Inflammatory macrophage treated with lipopolysaccharide for 1 hour (primary cell): Measurements from ENCODE around the gene ARHGDIB.

Experiments used
- DNase-seq, 2 donors: peaks; one replicate each; pipeline ENCODE4 v3.0.0-alpha.2; 2020 to 2022

ARHGDIB gene

GRCh38 chr12:14982991-14983390 lies 21.6 kb upstream of the ARHGDIB start:
- peak in 1 of 2 donors; percentile 55 for DNase-seq

DNA sequence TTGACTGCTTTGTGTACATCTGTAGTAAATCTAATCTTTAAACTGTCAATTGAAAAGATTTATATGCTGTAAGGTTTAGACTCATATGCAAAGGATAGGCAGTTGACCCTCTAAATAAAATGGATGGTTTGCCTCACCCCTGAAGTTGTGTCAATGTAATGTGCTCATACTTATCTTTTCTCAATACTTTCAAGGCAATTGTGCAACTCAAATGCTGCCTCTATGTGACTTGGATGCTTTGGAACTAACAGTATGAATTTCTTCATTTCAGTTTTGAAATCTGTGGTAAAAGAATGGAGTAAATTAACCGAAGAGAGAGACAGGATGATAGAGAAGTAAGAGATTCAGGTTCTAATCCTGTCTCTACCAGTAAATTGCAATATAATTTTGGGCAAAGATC lies 21.2 kb upstream of the ARHGDIB start:
- peak; percentile 94 to 97 for DNase-seq

- peak; percentile 95 to 99 for DNase-seq
These were observed 19.6 kb upstream of the ARHGDIB start for GRCh38 chr12:14981049-14981448.

- DNase-seq: no peak
These were observed 18.1 kb upstream of the ARHGDIB start for GRCh38 chr12:14979468-14979867.

- DNase-seq: peak; percentile 80 to 91
These were observed 15.3 kb upstream of the ARHGDIB start for GRCh38 chr12:14976658-14977057.

DNA sequence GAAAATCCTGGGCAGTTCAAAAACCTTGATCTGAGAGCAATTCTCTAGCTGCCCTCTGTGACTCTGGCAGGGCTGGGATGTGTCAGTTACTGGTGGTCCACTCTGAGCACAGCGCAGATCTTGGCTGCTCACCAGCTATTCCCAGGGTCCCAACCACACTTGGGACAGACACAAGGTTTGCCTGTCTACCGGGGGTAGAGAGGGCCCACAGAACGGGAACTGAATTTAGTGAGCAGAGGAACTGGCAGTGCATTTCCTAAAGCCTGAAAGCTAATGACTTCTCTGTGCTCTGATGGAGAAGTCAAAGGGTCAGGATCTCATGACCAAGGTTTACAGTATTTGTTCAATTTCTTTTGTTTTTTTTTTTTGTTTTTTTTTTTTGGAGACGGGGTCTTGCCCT lies 14.1 kb upstream of the ARHGDIB start:
- peak; percentile 68 to 74 for DNase-seq

- no peak for DNase-seq
These were observed 13.2 kb upstream of the ARHGDIB start for GRCh38 chr12:14974633-14975032.

GRCh38 chr12:14972816-14973215 lies 11.4 kb upstream of the ARHGDIB start, which contains the start of gene PDE6H:
Gene PDE6H, plus strand, starts transcription at chr12:14973042. Its CDS starts 4,971 bp downstream, at chr12:14978013.
- no peak for DNase-seq

DNA sequence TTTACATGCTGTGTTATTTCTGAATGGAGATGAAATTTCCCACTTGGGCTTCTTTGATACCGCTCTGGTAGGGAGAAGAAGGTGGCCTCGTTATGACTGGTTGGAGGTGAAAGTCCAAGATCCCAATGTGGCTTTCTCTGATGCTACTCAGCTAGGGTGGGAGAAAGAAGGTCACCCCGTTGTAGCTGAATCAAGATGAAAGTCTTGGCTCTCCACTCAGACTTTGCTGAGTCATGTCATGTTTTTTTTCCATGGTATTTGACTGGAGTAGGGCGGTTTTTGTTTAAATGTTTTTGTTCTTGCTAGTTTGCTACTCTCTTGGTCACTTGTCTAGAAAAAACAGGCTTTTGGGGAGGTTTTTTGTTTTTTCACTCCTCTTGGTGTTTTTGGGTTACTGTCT lies 9.1 kb upstream of the ARHGDIB start:
- DNase-seq: no peak

DNA sequence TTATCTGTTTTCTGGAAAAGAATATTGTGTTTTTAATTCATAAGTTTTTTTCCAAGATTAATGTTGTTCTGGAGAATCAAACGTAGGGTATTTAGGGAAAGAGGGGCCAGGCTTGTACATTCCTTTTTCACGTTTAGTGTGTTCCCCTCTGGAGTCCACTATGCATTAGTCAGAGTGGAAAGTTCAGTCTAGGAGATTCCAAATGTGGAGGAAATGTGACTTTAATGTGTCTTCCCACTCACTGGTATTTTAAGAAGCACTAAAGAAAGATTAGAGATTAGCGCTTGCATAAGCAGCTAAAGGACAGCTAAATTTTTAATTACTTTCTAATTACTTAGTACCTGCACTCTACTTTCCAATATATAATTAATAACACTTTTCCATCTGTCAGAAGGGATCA lies 7.1 kb upstream of the ARHGDIB start:
- peak; percentile 72 to 87 for DNase-seq

DNA sequence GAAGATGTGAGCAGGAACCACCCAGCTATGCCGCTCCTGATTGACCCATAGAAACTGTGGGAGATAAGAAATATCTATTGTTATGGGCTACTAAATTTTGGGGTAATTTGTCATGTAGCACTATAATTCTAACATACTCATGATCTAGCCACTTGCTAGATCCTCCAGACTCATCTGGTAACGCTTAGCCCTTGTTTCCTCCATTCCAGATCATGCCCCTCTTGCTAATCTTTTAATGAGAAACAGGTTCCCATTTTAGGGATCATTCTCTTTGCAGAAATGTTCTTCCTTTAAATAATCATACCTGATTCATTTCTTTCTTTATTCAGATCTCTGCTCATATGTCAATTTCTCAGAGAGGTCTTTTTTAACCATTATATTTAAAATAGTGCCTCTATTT lies 3.8 kb upstream of the ARHGDIB start:
- no peak for DNase-seq

- peak in 1 of 2 donors; percentile 58 for DNase-seq
These were observed 3.0 kb upstream of the ARHGDIB start for GRCh38 chr12:14964406-14964805.

DNA sequence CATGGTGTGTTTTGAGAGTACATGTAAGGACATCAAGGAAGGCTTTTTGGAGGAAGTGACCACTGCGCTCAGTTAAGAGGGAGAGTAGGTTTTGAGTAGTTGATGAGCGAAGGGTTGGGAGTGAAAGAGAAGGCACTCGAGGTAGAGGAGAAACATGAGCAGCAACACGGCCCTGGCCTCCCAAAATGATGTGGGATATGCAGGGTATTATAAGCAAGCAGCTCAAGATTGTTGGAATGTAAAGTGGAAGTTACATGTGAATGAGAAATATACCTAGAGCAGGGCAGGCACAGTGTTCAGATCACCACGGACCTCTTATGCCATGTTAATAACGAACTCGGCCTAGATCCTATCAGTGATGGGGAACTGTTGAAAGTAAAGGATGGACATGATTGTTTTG lies 2.1 kb upstream of the ARHGDIB start:
- no peak for DNase-seq

DNA sequence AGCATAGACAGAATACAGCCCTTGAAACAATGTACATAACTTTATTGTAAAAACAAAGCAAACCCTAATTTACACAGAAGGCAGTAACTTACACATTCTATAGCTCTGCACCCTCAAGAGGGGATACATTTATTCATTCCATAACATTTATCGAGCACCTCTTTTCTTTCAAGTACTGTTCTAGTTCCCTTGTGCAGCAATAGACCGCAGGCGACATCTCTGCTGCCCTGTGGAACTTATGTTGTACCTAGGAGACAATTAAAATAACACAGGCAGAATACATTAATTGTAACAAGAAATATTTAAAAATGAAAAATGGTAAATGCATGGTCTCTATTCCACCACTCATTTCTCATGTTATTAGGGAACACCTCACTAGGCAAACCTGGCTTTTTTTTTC lies 1.4 kb upstream of the ARHGDIB start:
- DNase-seq: no peak

DNA sequence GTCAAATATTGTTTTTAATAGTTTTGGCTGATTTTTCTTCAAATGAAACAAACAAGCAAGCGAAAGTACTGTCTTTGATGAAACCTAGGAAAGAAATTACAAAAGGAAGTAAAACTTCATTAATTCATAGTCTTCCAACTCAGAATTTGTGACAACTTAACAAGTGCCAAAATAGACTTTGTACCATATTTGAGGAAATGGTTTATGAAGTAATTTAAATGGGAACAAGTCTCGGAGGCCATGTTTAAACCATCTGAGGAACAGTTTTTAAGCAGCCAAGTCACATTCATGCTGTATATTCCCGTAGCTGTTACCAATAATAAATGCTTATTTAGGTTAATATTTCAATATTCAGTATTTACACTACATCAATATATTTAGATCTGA lies 745 bp upstream of the ARHGDIB start:
- peak; percentile 45 to 56 for DNase-seq

- DNase-seq: peak; percentile 57 to 65
These were observed 594 bp downstream of the ARHGDIB start for GRCh38 chr12:14960548-14961465.

DNA sequence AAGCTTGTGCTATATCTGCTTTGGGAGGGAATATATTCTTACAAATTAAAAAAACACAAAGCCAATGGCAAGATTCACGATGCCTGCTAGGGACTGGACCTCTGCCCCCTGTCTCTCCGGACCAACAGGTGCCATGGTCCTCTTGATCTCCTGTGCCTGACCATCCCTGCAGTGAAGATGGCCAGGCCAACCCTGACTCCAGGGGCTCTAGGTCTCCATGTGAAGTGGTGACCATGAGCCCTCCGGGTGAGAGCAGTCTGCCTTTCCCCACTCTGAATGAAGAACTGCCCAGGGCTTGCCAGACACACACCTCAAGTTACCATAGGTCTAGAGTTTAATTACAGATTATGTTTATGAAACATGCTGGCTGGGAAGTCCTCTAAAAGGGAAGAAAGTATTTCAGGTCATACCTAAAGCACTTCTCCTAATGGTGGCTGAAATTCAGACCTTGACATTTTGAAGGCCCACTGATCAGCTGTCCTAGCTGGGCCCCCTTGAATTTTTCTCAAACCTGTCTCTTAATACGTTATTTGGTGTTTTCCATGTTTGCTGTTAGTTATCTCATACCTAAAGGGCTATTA lies 1.4 kb downstream of the ARHGDIB start:
- DNase-seq: no peak

DNA sequence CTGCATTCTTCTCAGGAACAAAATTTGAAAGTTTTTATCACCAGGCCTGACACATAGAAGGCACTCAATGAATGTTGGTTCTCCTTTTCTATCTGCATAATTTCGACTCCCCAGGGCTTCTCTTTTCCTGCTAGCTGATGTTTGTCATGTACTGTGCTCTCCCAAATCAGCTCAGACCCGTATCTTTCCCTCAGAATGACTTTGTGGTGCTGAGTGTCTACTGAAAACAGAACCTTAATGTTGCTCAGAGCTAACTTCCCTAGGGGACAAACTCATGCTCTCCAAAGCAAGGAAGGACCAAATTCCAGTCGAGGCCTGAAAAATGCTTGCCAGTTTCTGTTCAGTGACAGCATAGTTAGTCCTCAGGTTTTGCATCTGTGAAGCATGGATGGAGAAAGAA lies 1.9 kb downstream of the ARHGDIB start:
- DNase-seq: peak in 1 of 2 donors; percentile 51

DNA sequence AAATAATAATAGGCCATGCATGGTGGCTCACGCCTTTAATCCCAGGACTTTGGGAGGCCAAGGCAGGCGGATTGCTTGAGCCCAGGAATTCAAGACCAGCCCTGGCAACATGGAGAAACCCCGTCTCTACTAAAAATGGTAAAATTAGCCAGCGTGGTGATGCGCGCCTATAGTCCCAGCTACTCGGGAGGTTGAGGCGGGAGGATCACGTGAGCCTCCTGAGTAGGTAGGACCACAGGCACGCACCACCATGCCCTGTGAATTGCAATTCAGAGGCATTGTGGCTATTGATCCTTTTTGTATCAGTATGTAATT lies 2.3 kb downstream of the ARHGDIB start:
- no peak for DNase-seq

DNA sequence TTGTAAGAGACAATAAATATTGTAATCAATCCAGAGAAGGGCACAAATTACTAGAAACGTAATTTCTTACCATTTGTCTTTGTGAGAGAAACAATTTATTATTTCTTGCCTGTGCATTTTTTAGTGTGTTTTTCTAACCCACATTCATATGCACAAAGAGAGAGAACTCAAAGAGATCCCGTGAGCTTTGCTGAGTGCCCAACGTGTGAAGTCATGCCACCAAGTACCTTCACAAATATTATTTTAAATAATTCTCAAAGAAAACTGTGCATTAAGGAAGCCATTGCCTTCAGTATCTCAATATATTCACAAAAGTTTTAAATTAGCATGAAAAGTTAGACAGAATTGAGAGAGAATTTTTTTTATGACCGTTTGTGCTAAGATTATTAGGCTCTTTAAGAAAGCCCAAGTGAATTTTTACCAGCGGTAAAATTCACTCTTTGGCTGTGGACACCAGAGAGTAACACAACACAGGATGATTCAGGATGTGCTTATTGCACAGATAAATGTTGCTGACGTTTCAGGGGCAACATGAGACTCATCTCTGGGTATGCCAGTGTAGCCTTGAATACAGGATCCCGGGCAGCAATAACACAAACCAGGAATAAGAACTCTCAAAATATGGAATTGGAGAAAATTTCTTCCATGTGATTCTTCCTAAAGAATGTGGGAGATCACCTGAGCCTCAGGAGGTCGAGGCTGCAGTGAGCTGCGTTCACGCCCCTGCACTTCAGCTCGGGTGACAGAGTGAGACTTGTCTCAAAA lies 2.9 kb downstream of the ARHGDIB start:
- DNase-seq: peak in 1 of 2 donors; percentile 29

DNA sequence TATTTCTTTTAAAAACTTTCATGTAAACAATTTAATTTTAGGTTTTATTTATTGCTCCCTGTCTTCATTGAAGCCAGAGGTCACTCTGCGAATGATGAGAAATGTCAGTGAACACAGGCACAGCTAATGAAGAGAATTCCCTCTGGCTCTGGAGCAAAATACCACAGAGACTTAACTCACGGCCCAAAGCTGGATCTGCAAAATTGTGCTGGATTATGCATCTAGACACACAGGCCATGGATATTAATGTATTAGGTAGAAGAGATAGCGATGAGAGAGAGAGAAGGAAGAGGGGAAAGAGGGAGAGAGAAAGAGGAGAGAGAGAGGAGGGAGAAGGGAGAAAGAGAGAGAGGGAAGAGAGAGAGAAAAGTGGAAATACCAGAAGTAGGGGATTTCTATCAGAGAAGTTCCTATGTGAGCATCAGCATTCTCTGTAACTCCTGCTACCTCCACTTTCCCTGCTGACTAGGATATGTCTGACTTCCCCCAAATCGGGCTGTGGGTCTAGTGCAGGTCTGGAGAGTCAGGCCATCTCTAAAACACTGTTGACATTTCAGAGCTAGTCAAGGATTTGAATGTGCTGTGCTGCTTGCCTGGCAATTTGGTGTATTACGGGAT lies 3.7 kb downstream of the ARHGDIB start:
- DNase-seq: peak; percentile 49 to 67

DNA sequence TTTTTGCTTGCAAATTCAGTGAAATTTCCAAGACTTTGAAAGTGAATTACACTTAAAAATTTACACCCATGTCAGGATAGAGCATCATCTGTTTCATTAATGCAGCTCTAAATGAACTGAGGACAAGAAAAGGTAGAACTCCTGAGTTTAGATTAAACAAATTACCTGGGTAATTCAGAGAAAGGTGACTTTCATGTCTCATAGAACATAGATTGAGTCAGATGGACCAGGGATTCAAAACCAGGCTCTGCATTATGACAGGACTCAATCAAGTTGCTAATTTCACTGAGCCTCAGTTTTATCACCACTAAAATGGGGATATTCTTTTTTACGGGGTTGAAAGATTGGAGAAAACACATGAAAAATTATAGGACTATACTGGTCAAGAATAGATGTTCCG lies 4.5 kb downstream of the ARHGDIB start:
- no peak for DNase-seq
